MM.1S (cell line): ENCODE measurements around the gene KIAA1328.

Experiments used
- CTCF ChIP-seq: fragments of 300-600 bp; sonication (generic); IDR thresholded peaks from 2 replicates; pipeline ENCODE4 v1.5.1; 2016; ENCODE audit warnings: antibody characterized with exemption, low read length, mixed read lengths
- EZH2 ChIP-seq: fragments of 300-600 bp; sonication (generic); optimal IDR thresholded peaks from 2 replicates; pipeline ENCODE3; 2017; ENCODE audit warnings: low read depth, mild to moderate bottlenecking, antibody characterized with exemption, low read length, mixed read lengths

- no peak for TF ChIP-seq CTCF
- no peak for TF ChIP-seq EZH2
These were observed 134.5 kb downstream of the KIAA1328 start for GRCh38 chr18:36963464-36963863.
